ENCODE results near the gene DMRTB1. TPM values are rescaled to one million over a fixed set of nuclear protein-coding genes. Genes with fewer than 3 reads are reported as not detected.

DMRTB1 gene
- total RNA-seq, 1 experiment from 2014 or later = not detected

DNA sequence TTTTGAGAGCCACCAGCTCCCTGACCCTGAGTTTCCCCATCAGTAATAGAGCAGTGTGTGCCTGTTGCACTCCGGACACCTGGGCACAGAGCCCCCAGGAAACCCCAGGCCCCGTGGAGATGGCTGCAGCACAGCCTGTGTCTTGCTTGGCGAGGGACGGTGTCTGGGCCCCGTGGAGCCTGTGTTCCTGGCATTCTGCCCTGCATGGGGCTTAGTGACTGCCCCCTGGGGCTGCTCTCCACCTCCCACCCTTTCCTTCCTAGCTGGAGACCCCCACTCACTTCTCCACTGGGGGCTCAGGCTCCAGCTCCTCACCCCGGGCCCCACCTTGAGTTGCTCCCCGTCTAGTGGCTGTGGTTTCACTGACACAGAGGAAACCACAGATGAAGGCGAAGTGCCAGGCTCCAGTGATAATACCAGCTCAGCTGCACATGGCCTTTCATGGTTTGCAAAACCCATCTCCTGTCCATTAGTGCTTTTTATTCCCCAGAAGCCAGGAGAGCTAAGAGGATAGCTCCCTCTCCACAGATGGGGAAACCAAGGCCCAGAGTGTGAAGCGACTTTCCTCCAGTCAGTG, 39.4 kb downstream of the DMRTB1 start:
- peak; percentile 40 for DNase-seq
- no peak overlapping the region for H3K4me3 ChIP-seq
- H3K27me3 ChIP-seq = no peaks in the 10 kb centered on the region
- H3K36me3 ChIP-seq = no peaks in the 10 kb centered on the region
- no peaks in the 10 kb centered on the region for H3K9me3 ChIP-seq

DNA sequence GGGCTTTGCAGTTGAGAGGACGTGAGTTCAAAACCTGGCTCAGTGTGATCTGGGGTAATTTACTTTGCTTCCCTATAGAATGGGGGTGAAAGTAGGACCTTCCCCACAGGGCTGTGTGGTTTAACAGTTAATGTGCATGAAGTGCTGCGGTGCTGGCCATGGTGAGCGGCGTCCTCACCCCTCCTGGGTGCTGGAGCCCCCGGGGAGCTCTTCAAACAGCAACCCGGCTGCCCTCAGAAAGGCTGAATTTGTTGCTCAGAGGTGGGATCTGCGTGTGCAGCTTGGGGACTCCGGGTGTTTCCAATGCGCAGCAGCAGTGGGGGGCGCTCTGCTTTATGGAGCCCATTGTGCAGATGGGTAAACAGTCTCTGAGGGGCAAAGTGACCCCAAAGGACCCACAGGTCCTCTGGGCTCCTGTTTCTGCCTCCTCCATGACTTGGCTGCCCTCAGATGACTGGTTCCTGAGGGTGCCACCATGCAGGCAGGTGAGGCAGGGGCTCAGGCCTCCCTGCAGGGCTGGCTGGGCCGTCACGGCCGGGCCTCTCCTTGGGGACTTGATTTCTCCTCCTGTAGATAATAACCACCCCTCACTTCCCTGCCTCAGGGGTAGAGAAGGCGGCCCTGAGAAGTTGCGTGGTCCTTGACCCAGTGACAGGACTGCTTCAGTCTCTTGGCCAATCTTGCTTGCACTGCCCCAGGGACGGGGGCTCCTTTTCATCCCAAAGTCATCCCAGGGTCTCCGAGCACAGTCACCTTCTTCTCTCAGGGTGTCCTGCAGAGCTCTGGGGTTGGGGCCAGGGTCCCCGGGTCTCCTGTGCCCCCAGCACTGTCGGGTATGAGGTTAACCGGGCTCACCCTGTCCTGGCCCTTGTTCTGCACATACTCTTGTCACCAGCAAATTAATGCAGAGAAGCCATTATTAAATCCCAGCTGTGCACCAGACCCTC, 40.3 kb downstream of the DMRTB1 start:
- H3K27me3 ChIP-seq = no peaks in the 10 kb centered on the region
- H3K4me3 ChIP-seq = no peak overlapping the region
- H3K36me3 ChIP-seq = no peaks in the 10 kb centered on the region
- no peak for DNase-seq
- H3K9me3 ChIP-seq = no peaks in the 10 kb centered on the region

DNA sequence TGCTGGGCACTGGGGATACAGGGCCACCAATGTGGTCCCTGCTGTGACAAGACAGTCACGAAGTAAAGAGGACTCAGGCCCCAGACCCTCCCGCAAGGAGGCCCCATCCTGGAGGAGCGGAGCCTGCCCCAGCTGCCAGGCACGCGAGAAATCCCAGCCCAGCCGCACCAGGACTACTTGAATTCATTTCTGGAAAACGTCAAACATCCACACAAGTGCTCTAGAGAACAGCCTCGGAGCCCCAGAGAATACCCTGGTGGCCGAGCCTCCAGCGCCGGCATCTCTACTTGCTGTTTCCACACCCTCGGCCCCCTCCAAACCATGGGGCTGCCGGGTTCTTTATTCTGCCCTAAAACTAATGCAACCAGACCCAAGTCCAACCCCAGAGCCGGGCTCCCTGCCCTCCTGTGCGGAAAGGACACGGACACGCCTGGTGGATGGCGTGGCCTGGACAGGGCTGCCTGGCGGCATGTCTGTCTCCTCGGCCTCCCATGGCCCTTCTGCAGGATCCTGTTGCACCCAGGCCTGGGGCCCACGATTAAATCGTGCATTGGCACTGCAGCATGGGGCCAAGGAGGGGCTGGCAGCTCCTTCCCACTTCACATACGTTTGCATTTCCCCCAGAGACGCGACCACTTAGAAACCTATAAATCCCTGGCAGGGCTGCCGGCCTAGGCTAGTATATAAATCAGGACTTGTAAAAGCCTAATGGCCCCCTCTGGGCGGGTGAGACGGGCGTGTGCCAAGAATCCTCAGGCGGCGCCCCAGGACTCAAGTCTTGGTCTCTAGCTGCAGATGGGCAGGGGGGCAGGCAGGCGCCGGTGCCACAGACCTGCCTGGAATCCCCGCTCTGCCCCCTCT, 41.2 kb downstream of the DMRTB1 start:
- Histone ChIP-seq H3K9me3 (no peaks in the 10 kb centered on the region), H3K36me3 (no peaks in the 10 kb centered on the region)
- no peak for DNase-seq

DNA sequence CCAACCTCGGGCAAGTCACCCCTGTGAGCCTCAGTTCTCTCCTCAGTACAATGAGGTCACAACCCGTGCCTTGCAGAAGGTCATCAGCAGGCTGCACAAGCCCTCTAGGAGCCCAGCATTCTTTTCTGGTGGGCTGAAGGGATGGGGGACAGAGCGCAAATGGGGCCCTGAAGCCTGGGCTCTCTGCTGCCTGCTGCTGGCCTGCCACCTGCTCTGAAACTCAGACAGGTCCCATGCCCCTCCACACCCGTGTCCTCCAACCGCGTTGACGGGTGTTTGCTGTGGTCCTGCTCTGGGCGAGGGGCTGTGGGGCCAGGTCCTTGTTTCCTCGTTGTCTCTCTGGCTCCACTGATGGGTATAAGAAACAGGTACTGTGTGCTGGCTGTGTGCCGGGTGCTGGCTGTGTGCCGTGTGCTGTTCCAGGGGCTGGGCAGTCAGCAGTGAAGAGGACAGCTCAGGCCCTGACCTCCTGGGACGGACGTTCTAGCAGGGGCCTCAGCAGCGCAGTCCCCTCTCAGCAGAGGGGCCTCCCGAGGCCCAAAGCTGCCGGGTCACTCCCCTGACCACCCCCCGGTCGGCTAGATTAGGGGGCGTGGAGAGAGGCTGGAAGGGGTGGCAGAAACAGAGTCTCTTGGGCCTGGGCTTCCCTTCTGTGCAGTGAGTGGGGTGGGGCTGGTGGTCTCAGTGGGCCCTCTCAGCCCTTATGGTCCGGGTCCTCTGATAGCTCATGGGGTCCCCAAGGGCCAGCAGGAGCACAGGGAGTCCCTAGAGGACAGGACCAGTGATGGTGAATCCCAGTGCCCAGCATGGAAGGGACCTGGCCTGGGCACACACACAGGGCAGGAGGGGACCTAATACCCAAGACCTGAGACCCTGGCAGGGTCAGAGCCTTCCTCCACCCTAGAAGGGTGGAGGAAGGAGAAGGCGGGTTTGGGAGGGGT, 42.1 kb downstream of the DMRTB1 start:
- no peak for DNase-seq
- no peaks in the 10 kb centered on the region for H3K9me3 ChIP-seq
- no peaks in the 10 kb centered on the region for H3K27me3 ChIP-seq
- no peak overlapping the region for H3K4me3 ChIP-seq
- H3K36me3 ChIP-seq = no peaks in the 10 kb centered on the region

More for the DNA sequence above, 41.2 kb downstream of the DMRTB1 start:
- H3K27me3 ChIP-seq = no peaks in the 10 kb centered on the region
- no peak overlapping the region for H3K4me3 ChIP-seq

DNA sequence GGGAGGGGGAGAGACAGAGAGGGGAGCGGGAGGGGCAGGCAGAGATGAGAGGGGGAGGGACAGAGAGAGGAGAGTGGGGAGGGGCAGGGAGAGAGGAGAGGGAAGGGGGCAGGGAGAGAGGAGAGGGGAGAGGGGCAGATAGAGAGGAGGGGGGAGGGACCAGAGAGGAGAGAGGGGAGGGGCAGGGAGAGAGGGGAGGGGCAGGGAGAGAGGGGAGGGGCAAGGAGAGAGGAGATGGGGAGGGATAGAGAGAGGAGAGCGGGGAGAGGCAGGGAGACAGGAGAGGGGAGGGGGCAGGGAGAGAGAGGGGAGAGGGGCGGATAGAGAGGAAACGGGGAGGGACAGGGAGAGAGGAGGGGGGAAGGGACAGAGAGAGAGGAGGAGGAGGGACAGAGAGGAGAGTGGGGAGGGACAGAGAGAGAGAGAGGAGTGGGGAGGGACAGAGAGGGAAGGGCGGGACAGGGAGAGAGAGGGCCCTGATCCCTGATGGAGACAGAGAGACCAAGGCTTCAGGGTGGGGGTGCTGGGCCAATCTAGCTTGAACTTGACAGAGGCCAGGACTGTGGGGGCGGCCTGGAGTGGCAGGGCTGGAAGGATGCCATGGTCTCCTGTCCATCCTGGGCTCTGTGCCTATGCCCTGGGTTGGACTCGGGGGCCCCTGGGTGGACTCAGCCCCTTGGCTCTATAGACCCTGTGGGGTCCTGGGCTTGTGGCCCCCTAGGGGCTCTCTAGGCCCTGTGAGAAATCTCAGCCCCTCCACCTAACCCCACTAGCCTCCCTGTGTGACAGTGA, 43.6 kb downstream of the DMRTB1 start:
- H3K4me3 ChIP-seq = no peak overlapping the region
- no peaks in the 10 kb centered on the region for H3K36me3 ChIP-seq
- no peaks in the 10 kb centered on the region for H3K9me3 ChIP-seq
- no peaks in the 10 kb centered on the region for H3K27me3 ChIP-seq
- DNase-seq = no peak

DNA sequence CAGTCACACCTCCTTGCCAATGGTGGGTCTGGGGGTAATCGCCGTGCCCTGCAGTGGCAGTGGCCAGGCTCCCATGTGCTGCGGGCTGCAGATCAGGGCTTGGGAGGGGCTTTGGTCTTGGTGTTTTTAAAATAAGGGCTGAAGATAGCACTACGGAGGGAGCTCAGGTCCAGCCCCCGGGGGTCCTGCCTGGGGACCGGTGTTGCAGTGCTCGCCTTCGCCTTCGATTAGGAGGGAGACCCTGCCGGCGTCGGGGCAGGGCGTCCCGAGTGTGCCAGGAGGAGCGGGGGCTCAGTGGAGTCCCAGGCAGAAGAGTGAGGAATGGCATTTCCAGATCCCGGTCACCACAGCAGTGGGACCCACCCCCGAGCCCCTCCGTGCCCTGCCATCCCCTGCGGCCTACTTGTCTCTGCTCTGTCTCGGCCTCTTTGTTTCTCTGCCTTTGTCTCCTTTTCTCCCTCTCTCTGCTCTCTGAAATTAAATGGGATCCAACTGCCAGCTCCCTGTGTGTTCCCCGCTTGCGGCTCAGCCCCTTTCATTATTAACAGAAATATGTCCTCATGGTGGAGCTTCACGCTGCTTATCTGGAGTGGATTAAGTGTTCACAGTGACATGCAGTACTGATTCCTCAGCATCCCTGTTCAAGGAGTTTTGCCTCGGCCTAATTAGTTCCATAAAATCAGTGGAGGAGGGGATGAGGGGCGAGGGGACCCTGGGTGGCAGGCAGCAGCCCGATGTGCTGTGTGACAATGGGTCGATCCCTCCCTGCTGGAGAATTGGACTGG, 44.4 kb downstream of the DMRTB1 start:
- no peaks in the 10 kb centered on the region for H3K27me3 ChIP-seq
- DNase-seq = no peak
- no peak overlapping the region for H3K4me3 ChIP-seq
- H3K9me3 ChIP-seq = no peaks in the 10 kb centered on the region
- H3K36me3 ChIP-seq = no peaks in the 10 kb centered on the region

DNA sequence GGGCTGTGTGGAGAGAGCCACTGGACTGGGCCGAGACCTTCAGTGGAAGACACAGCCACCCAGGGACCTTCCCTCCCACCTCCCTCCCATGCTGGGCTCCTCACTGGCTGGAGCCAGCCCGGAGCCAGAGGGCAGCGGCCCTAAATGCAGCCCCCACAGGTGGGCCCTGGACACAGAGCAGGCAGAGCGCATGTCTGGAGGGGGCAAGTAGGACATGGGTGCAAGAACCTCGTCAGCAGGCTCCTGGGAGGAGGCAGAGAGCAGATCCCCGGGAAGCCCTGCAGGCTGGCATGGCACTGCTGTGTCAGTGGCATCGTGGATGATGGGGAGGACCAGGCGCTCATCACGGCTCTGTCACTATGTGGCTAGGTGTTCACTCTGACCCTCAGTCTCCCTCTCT, 45.7 kb downstream of the DMRTB1 start:
- H3K9me3 ChIP-seq = no peaks in the 10 kb centered on the region
- H3K27me3 ChIP-seq = no peaks in the 10 kb centered on the region
- no peaks in the 10 kb centered on the region for H3K36me3 ChIP-seq
- no peak overlapping the region for H3K4me3 ChIP-seq
- no peak for DNase-seq

DNA sequence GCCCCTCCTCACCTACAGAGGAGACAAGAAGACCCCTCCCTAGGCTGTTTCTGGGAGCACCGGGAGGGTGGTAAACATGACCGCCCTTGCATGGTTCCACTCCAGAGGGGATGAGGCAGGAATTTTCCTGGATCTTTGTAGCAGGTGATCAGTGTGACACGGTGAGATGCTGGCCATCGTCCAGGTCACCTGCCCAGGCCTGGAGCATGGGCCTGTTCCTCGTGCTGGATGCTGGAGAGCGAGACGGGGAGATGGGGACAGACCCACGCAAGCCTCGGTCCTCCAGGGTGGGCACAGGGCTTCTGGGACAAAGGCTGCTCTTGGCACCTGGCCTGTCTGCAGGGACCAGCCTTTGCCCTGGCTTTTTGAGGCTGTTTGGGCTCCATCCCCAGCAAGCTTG, 46.2 kb downstream of the DMRTB1 start:
- no peaks in the 10 kb centered on the region for H3K9me3 ChIP-seq
- DNase-seq = no peak
- H3K4me3 ChIP-seq = no peak overlapping the region
- H3K36me3 ChIP-seq = no peaks in the 10 kb centered on the region
- H3K27me3 ChIP-seq = no peaks in the 10 kb centered on the region

DNA sequence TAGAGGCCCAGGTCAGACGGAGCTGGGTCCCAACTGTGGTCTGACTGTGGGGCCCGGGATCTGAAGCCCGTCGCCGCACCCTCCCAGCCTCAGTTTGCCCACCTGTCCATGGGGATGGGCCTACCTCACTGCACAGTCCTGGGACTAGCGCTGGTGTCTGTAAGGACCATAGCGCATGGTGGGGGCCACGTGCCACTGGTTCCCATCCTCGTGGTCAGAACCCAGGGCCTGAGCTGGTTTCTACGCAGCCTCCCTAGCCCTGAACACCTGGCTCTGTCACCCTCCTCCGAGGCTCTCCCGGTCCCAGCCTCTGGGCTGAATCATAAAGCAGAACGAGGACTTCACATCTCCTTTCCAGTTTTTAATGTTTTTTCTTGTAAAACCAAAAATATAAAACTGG, 46.7 kb downstream of the DMRTB1 start:
- no peaks in the 10 kb centered on the region for H3K9me3 ChIP-seq
- no peak overlapping the region for H3K4me3 ChIP-seq
- no peaks in the 10 kb centered on the region for H3K27me3 ChIP-seq
- H3K36me3 ChIP-seq = no peaks in the 10 kb centered on the region
- no peak for DNase-seq

DNA sequence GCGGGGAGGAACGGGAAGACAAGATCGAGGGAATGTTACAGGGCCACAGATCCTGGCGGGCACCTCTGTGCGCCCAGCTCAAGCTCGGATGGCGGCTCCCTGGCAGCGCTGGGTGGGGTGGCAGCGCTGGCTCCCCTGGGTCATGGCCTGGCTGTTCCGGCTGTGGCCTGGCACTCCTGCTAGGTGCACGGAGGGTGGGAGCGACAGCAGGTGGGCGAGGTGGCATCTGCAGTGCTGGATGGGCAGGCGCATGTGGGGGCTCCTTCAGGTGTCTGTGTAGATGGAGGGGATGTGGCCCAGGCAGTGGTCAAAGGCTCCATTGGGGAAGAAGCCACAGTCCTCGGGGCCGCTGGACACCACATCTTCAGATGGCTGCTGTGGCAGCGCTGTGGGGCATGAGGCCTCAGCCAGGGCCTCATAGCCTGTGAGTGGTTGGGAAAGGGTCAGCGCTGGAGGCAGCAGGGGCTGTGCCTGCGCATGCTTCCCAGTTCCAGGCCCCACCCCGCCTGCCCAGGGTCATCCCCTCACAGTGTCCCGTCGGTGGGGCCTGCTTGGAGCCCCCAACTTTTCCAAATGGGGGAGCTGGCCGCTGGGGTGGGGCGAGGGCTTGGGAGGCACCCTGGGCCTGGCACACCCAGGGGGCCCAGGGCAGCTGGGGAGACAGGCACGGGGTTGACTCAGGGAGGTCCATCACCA, 47.3 kb downstream of the DMRTB1 start:
- Histone ChIP-seq H3K27me3 (no peaks in the 10 kb centered on the region), H3K9me3 (no peaks in the 10 kb centered on the region), H3K4me3 (no peak overlapping the region), H3K36me3 (no peaks in the 10 kb centered on the region)
- no peak for DNase-seq

DNA sequence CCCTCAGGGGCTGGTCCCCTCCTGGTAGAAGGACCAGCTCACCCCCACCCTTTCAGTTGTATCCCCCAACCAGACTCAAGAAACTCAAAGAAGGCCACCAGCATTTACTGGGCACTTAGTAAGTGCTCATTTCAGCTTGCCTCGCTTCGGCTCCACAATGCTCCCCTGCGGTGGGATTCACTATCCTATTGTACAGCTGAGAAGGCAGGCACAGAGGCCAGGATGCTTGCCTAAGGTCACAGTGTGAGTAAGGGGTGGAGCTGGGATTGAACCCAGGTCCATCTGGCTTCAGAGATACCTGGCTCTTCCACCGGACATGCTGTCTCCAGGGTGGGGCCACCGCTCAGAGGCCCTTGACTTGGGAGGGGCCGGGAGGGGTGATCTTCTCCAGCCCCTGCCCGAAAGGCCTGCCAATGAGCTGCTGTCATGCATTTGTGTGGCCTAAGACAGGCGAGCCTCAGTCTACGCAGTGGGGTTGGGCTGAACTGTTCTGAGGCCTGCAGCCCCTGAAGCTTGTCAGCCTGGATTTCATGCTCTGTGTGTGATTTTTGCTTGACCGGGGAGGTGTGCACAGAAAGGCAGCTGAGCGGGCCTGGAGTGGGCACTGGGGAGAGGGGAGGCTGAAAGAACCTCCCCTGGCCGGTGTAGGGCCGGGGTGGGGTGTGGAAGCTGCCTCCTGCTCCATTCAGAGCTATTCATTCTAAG, 48.1 kb downstream of the DMRTB1 start:
- H3K36me3 ChIP-seq = no peaks in the 10 kb centered on the region
- no peaks in the 10 kb centered on the region for H3K27me3 ChIP-seq
- DNase-seq = no peak
- no peaks in the 10 kb centered on the region for H3K9me3 ChIP-seq
- no peak overlapping the region for H3K4me3 ChIP-seq

DNA sequence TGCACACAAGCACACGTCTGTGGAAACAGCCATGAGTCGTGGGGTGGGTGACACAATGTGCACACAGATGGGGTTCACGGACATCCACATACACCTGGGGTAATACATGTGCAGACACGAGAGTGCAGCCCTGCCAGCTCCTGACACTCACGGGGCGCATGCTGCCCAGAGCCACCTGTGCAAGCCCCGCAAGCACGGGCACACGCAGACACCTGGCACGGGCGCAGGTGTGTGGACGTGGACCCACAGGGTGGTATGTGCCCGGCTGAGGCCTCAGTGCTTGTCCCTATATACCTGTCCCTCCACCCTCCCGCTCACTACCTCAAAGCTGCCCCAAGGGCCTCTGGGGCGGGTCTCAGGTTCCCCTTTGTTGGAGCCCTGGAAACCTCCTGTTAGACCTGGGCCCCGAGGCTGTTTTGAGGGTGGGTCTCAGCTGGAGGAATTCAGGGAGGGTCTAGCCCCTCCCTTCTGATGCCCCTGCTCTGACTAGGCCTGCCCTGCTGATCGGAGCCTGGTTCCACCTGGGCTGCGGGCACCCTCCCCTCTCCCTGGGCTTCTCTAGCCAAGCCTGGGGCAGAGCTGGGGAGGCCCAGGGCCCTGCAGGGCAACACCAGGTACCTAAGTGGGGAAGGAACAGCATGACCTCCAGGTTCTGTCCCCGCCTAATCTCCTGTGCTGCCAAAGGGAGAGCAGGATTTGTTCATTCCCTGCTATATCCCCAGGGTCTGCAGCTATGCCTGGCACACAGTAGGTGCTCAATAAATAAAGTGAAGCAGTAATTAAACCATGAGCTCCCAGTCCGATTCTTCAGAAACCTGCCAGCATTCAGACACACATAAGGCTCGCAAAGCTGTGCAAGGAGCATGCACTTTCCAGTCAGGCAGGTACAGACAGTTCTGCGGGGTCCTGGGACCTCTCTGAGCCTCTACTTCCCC, 49.1 kb downstream of the DMRTB1 start:
- H3K36me3 ChIP-seq = no peaks in the 10 kb centered on the region
- no peak for DNase-seq
- H3K27me3 ChIP-seq = no peaks in the 10 kb centered on the region
- no peak overlapping the region for H3K4me3 ChIP-seq
- H3K9me3 ChIP-seq = no peaks in the 10 kb centered on the region
